Glomerular endothelial cell (primary cell): ENCODE results near the gene CTIF. TPM values are rescaled to one million over a fixed set of nuclear protein-coding genes. Genes with fewer than 3 reads are reported as not detected.

Source experiments
- DNase-seq: peaks from one replicate; pipeline ENCODE4 v3.0.0-alpha.2; 2011; ENCODE audit warnings: low read depth, low spot score; ENCODE audit errors: extremely low read depth
- total RNA-seq: library from RNA; depleted of rRNA; stranded (reverse); fragments of >200 nt; gene quantifications from 2 replicates; pipeline ENCODE4 v1.2.3, GENCODE V29; 2015

Gene CTIF
- total RNA-seq, 1 donor from 2014 or later: 55.4 TPM

DNA sequence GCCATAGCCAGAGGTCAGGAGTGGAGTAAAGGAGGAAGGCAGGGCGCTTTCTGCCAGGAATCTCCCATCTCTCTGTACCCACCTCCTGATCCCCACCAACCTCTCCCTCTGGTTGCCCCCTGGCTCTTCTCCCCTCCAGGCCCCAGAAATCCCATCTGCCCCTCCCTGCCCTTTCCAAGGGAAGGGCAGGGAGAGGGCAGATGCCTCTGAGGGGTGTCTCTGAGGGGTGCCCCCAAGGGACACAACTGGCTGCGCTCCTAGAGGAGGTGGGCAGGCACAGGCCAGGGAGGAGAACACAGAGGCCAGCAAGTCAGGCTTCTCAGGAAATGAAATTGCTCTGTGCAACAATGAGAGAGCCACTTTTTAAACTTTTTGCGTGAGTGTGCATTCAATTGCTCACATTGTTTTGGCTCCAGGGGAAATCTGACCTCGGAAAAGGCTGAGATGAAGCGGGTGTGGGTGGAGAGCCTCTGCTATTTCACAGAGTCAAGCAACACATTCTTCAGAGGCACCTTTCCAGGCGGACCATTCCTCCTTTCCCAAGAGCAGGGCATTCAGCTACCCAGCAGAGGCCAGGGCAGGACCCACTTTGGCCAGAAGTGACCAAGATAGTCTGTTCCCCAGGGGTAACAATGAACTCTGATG is 286.4 kb downstream of the CTIF start:
- DNase-seq: no peak

DNA sequence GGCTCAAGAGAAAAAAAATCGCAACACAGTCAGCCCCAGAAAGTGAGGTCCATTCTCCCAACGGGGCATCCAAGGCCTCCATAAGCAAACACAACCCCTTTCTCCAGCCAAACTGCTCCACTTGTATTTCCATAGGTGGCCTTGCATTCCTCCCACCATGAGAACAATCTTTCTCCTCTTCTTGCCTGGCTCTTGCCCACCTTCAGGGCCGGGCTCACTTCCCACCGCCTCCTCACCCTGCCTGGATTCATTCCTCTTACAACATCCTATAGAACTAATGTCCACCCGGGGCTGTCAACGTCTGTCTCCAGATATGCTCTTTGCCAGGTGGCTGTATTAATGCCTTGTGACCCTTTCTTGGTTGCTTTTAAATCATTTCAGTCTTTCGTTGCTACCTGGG is 287.4 kb downstream of the CTIF start:
- no peak for DNase-seq

DNA sequence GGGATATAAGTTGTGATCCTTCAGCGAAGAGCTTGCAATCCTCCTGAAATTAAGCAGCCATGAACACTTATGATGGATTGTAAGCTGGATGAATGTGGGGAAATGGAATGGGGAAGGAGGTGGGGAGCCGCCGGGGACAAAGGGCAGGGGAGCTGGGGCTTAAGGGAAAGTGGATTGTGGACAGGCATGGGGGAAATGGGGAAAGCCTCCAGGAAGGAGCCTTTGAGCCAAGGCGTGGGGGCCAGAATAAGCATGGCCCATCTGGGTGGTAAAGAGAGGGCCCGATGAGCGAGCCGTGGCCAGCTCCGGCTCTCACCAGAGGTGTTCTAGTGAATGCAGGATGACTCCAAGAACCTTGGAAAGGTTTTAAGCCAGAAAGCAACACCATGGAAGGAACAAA is 288.0 kb downstream of the CTIF start:
- DNase-seq: no peak

DNA sequence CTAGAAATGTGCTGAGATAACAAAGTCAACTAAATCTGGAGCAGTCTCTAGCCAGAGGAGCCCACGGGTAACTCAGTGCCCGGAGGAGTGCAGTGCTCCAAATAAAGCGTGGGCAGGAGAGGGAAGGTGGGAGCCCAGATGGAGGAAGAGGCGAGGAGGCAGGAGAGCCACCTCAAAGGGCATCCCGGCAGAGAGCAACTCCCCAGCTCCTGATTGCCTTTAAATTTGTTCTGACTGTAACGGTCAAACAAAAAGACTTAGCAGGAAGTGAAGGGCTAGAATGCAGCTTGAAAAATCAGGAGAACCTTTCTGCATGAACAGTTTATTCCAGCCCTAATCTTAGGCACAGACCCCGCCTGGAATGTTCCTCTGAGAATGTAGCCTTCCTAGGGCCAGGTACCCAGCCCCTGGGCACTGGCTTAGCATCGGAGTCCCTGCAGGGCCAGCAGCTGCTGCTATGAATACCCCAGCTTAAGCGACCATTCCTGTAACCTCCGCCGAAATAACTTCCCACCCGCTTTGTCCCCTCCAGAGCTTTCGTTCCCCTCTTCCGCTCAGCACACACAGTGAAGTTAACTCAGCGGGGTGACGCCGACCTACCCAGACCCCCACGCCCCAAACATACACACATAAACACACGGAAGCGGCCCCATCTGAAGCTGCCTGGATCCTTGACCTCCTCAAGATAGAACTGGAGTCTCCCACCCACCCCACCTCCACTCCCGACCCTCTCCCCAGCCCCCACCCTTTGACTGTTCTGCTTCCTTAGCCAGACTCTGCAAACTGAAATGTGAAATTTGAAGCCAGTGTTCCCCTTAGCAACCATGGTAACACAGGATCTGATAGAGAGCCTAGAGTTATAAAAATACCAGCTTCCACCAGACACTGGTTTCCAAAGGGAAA is 288.7 kb downstream of the CTIF start:
- no peak for DNase-seq

DNA sequence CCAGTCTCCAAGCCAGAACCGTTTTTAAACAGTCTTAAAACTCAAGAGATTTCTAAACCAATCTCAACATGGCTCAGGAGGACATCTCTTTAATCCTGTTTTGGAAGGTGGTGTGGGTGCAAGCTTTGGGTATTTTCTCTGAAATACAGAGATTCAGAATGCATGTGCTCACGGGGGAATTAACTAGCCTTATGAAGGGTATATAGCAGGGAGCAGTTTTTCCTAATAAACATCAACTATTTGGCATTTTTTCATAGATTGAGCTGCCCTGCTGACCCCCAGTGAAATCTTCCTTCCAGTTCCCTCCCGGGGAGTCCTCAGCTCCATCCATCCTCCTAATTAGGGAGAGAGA is 289.3 kb downstream of the CTIF start:
- no peak for DNase-seq

DNA sequence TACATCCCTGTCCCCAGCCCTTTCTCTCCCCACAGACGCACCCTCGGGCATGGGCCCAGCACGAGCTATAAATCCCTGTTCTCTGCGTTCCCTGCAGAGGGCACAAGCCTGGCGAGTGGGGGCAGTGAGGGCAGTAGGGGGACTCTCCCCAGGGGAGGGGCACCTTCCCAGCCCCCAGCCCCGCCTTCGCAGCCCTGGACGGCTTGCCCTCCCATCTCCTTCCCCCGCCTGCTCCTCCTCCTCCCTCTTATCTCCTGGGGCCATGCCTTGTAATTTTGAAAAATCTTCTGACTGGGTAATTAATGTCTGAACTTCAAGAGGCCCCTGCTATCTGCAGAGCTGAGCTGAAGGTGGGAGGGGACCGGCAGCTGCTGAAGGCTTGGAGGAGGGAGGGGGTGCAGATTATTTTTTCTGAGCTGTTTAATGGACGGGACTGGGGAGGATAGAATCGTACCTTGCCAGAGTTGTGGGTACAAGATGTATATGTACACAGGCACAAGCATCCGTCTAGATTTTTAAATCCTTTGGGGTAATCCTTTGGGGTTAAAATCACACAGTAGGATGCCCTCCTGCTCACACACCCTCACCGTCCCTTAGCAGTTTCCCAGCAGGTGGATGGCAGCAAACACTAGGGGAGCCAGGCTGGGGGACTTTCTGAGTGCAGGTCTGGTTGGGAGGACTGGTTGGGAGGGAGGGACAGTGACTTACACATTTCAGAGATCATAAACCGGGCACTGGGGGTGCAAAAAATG is 290.0 kb downstream of the CTIF start:
- no peak for DNase-seq

DNA sequence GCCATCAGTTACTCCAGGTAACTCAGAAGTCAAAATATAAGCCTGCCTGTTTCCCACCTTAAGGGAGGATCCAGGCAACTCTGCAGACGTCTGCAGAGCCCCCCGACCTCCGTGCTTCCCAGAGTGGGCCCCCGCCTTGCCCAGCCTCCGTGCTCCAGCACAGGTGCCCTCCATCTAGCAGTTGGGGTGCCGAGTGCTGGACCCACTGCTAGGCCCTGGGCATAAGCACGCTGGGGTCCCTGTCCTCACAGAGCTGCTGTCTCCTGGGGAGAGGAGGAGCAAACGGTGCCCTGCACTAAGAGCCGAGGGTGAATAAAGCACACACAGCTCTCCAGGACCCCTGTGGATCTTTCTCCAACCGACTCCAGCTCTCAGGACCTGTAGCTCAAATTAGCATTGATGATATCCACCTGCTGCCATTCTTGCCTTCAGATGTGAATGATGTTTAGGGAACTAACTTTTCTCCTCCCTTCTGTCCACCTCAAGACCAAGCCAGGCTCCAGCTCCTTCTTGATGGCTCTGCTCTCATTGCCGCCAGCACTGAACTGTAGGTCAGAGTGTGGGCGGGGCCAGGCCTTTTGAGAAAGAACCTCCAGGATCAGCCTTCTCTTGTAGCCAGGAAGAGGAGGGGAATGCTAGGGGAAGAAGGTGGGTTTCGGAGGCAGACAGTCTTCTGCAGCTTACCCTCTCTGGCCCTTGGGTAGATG is 290.8 kb downstream of the CTIF start:
- DNase-seq: no peak

DNA sequence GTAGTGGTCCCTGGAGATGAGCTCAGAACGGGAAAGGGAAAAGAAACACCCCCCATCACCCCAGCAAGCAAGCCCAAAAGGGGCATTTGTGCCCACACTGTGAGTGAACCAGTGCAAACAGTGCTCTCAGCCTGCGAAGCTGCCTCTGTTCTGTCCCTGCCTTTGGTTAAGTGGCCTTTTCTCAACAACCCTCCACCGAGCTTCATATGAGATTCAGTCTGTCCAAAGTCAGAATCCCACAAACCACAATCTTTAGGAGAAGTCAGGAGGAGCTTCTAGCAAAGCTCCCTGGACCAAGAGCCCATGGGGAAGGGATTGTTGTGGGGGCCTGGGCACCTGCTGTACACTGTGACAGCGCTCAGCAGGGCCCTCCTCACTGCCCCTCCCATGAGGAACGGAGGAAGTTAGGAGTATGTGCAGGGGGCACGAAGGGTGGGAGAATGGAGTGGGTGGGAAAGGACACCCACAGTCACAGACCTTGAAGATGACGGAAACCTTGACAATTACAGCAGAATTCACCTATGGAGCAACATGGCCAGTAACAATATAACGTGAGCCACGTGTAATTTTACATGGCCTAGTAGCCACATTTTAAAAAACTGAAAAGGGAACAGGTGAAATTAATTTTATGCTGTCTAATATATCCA is 292.4 kb downstream of the CTIF start:
- no peak for DNase-seq

DNA sequence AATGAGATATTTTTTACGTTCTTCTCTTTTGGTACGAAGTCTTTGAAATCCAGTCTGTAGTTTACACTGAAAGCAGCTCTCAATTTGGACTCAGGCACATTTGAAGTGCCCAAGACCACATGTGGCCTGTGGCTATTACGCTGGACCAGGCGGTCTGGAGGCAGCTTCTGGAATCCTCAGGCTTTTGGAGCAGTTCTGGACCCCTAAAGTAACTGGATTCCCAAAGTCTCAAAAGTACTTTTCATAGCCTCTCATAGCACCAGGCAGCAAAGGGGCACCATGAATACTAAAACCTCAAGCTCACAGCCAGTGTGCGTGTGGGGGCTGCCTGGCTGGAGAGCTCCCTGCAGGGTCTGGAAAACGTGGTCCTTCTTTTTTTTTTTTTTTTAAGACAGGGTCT is 293.0 kb downstream of the CTIF start:
- DNase-seq: no peak

DNA sequence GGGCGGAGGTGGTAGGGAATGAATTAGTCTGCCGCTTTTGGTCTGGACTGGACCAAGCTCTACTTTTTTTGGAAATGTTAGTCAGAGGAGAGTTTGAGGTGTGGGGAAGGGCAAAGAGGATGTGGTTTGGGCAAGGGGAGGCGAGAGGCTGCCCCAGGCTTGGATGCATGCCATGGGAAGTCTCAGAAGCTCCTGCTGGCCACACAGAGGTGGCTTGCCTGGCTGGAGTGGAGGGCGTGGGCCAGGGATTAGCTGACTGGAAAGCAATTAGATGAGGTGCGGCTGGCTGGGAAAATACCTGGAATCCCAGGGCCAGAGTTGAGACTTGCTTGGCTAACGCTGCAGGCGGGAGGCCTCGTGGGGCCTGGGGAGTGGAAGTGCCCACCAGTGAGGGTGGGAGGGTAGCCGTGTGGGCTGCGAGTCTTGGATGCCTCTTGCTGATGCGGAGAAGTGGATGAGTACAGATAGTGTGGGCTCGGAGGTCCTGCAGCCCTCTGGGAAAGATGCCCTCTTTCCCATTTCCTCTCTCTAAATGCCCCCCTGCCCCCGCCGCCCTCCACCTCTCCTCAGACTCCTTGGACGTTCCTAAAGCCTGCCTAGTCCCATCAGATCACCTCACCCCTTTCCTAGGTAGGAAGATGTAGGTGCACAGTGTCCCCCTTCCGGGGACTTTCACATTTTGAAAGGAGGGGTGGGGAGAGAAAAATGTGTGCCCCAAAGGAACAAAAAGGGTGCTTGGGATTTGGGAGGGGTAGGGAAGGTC is 294.3 kb downstream of the CTIF start:
- no peak for DNase-seq

DNA sequence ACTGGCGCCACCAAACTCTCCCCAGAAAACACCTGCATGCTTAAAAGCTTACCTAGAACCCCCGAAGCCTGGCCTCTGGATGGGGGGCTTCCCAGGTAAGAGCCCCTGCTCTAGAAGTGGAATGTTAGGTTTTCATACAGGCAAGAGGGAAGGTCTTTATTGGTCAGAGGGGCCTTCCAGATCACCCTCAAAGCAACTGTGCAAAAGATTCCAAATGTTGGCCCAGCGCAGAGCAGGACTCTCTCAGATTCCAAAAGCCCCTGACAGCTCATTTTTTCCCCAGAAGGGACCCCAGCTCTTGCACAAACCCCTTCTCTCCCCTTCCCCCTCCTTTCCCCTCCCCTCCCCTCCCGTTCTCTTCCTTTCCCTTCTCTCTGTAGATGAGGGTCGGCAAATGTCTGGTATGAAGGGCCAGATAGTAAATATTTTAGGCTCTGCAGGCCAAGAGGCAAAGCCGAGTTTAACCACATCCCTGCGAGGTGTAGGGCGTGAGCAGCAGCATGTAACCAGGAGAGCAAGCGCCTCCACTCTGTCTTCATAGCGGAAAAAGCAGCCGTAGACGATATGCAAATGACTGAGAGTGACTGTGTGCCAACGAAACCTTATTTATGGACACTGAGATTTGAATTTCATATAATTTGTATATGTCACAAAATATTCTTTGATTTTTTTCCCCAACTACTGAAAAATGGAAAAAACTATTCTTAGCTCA is 295.0 kb downstream of the CTIF start:
- DNase-seq: no peak

DNA sequence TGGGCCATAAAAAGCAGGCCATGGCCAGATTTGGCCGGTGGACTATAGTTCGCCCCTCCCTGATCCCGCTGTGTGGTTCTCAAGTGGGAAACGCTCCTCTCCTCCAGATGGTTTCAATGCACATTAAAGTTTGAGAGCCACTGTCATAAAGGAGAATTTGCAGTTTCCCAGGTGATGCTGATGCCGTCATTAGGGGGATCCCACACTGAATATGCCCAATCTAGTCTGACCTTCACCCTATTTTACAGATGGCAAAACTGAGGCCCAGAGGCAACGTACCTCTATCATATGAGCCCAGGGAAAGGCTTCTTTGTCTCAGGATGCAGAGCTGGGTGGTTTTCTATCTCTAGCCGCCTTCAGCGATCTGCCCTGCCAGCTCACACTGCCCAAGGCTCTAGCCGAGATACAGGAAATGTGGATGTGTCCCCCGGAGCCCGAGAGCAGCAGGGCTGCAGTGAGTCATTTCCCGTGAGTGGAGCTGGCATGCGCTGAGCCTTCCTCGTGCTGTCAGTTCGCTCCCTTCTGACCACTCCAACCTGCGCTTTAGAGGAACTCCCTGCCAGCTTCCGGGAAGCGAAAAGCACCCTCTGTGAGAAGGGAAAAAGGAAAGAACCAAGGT is 295.7 kb downstream of the CTIF start:
- no peak for DNase-seq

DNA sequence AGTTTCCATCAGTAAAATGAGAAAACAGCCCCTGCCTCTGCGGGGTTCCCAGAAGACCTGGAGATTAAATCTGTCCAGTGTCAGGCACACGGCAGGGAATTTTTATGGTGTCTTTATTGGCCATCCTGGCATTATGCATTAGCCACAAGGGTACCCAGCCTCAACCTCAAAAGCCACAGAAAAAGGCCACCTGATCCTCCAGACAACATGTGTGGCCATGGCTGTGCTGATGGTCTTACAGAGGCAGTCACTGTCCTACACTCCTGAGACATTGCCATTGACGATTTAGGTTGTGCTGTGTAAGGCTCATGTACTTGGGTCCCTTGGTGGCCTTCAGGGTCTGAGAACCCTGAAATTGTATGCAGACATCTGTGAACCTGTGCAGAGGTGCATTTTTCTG is 296.3 kb downstream of the CTIF start:
- no peak for DNase-seq

DNA sequence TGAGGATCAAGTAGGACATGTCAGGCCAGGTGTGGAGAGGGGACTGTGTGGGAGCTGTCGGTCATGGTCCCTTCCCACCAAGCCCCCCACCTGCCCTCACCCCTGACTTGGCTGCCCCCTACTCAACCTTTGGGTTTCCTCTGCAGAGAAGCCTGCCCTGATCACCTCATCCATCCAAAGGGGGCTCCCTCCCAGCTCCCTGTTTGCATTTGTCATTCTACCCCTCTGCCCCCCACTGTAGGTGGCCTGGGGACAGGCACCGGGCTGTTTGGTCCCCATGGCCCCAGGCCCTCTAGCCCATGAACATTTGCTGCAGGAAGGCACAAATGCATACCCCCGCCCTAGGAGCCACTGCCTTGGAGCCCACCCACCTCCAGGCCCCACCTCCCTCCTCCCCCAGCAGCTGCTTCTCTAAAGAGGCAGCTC is 296.9 kb downstream of the CTIF start:
- no peak for DNase-seq

DNA sequence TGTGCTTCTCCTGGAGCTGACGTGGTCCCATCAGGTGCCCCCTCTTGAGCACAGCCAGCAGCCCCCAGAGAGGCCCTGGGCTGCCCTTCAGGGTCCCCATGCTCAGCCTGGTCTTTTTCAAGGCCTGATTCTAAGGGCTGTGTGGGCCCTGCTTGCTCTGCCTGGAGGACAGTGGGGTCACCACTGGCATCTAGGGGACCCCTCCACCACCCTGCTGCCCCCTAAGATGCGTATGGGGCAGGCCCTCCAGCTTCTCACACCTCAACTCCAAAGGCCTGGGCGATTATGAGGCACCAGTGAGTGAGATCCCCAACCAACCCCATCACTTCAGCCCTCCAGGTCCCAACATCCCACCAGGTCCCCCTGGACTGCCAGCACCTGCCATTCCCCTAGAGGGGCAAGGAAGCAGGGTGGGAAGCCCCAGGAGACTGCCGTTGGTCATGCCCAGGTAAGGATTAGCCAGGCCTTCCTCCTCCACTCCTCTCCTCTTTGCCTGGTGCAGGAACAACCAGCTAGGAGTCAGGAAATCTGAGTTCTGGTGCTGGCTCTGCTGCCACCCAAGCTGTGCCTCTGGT is 297.5 kb downstream of the CTIF start:
- no peak for DNase-seq

DNA sequence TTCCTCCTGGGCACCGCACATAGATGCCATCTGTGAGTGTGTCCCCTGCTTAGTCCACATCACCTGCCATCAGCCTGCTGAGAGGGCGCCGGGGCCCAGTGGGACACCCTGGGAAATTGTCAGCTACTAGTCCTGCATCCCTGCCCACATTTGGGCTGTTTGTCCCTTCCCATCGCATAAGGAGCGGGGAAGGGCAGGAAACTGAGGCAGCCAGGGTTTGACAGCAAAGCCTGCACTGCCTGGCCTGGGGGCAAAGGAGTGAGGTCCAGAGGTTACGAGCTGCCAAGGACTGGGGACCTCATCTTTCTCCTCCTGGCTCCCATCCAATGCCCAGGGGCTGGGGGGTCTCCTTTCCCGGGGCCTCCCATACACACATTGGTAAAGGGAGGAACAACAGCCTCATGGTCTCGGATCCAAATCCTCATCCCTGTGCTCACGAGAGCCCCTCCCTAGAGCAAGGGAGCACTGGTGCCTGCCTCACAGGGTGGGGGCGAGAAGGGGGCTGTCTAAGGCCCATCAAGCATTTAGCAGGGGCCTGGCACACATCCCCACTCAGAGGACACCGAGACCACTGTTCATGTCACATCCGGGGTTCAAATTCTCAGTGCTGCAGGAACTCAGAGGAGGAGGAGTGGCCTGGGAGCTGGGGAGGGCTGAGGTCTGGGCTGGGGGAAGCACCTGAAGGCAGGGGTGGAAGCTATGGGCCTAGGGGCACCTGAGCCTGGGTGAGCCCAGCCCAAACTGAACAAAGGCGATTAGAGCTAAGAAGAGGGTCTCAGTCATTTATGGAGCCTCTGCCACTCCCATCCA is 298.2 kb downstream of the CTIF start:
- no peak for DNase-seq

DNA sequence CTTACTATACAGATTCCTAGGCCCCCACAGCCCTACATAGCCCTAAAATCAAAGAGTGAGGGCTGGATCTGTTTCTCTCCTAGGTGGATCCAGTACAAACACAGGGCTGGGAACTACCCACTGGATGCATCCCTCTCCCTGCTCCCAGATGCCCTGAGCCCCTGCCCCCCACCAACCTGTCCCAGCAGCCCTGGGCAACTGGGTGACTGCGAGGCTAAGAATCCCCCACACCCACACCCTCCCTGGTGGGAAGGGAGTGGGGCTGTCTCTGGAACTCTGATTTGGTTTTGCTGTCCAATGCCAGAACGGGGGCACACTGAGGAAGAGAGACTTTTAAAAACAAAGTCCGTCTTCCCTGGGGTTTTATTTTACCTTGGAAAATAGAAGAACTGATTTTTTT is 298.8 kb downstream of the CTIF start:
- DNase-seq: no peak
